ENCODE data around the gene C1orf198.
A peak's percentile ranks its signal among the peaks of the same experiment; 100 is the strongest.

The C1orf198 gene

DNA sequence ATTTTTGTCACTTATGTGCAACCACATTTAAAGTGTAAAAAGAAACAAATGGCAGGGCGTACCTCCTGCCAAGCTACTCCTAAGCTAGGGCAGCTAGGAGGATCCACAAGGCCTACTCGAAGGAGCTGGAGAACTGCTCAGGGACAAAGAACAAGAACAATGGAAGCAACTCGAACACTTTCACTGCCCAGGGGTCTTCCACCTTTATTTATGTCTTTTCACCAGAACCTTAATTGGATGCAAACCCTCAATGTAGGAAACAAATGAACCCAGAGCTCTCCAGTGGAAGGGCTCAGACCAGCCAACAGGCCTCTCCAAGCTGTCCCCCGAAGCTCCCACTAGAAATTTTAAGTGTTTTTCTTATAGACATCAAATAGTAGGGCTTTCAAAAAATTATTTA lies 39.9 kb downstream of the C1orf198 start:
- no peak for DNase-seq

DNA sequence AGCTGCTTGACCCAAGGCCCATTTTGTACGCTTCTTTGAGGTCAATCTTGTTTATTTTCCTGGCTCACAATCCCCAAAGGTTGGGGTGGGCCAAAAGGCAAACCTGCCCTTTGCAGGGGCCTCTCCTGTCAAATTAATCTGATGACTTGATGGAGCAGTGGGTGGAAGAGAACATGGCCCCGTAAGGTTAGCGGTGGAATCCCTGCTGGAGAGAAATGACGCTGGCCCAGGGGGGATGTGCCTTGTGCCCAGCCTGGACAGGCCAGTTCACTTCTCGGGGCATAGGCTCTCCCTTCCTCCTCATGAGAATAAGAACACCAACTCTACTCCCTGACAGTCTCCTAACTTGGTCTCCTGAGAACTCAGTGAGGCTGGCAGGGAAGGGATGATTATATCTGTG lies 40.5 kb downstream of the C1orf198 start:
- no peak for DNase-seq

DNA sequence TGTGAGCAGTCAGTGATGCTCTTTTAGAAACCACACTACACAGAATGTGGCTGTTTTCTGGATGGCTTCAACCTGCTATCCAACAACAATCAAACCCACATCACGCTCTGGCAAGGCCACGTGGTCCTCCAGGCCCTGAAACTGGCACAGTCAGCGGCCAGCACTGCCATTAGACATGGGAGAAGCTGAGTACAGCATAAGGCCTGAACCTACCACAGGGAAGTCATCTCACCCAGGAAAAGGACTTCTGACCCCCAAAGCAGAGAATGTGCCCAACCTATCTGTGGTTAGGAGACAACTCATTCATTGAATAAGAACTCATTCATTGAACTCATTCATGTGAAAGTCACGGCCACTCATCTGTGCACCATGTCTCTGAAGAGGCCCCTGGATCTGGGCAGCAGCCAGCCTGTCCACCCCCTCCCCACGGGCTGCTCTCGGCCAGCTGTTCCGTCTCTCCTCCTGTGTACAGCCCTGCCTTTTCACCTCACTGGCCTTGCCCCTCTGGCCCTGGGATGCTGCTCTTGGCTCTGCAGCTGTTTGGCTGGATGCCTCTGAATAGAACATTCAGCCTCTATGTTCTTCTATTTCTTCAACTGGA lies 41.1 kb downstream of the C1orf198 start:
- DNase-seq, result no peak

DNA sequence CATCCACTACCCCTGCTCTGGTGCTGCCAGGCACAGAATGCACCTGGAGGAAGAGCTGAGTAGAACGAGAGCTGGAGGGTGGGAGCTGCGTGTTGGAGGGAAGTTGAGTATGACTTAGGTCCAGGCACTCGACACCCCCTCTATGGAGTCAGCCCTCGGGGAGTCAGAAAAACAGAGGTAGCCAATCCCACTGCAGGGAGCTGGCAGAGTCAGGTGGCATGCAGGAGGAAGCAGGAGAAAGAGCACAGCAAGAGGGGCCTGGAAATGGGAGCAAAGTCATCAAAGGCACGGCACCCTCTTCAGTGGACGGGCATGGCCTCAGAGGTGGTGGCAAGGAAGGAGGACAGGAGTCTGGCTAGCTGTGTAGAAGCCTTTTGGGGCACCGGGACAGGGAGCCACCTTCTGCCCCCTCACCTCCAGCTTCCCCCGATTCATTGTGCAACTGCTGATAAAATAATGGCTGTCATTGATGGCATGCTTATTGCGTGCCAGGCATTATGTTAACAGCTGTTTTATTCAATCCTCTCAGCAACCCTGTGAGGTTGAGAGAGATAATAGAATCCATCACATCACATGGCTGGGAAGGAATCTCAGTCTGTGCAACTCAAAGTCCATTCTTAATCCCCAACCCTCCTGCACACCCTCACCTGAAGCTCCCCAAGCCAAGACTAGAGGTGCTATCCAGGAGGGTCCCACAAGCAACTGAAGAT lies 42.0 kb downstream of the C1orf198 start:
- DNase-seq, result no peak

DNA sequence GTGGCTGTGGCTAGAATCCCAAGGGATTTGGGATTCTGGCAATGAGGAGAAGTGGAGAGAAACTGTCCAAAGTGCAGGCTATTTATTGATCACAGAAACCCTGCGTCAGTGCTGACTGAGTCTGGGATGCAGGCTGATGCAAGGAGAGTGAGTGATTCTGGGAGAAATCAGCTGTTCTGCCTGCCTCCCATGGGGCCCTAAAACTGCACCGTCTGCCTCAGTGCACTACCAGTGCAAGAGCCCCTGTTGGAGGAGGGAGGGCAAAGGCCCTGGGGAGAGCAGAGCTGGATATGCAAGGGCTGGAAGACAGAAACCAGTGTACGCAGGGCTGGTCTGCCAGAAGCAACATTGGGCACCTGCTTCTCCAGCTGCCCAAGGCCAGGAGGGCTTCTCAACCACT lies 42.6 kb downstream of the C1orf198 start:
- DNase-seq, result no peak

DNA sequence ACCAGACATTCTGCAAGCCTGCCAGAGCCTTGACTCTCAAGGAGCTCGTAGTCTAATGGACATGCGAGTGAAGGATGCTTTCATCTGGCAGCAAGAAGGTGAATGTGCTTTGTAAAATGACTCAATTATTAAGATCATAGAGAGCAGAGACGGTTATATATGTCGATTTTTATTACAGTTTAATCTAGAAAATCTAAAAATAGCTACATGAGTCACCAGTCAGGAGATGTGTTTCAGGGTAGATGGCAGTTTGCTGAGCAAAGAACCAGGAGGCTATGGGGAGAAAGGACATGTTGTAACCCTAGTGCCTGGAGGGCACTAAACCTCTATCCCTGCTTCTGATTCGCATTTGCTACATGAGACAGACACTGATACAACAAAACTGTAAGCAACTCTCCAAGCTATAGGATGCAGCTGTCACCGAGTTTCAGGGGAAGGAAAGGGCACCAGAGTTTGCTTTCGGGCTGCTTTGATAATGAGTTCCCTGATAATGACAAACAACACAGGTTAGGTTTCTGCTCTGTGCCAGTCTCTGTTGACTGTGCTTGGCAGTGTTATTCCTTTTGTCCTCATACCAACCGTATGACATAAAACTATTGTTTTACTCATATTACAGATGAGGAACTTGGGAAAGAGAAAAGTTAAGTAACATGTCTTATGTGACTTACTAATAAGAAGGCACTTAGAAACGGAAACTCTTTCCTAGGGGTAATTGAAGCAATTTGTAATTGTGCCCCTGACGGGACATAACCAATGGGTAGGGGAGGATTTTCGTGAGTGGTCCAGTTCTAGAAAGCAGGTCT lies 43.2 kb downstream of the C1orf198 start:
- peak; percentile 87 for DNase-seq

DNA sequence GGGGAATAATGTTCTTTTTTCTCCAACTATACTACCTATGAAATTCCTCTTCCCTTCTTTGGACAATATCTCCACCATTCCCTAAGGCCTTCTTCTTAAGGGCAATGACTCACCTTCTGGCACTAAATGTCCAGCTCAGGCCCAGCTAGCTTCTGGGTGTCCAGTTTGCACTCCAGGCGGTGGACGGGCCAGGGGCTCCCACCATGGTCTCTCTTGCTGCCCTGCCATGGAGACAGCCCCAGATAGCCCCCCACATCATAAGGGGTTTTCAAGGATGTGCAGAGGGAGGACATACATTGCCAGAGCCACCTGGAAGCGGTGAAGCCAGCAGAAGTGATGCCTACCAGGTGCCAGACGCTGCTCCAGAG lies 43.8 kb downstream of the C1orf198 start:
- peak; percentile 52 for DNase-seq

DNA sequence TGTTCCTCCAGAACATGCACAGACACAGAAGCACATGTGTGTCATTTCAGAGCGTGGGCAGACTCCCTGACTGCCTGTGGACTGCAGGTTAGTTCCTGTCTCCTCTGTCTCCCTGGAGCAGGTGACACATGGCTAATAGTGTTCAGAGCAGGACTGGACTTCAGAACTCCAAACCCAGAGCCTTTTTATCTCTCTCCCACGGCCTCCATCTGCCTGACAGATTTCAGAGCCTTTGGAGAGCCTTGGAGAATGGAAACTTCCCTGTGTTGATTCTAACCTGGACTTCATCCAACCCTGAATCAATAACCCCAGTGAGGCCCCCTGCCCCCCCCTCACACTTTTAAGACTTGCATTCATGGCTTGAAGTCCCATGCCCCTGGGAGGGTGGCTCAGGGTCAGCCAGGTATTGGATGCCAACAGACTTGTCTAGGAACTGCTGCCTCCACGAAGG lies 44.4 kb downstream of the C1orf198 start:
- no peak for DNase-seq

DNA sequence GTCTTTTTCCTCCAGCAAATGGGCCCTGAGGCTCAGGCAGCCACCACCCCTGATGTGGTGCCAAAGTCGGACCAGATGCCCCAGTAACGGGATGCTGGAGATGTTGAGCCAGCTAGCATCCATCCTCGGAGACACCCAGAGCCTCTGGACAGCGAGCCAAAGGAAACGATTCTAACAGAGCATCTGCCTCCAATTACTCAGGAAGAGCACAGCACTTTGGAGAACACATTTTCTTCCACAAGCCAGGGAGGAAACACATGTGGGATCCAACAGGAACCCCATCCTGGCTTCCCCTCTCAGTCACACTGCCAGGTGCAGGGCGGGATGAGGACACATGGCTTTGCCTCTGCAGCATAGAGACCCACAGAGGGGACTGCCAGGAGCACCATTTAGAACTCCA lies 44.9 kb downstream of the C1orf198 start:
- DNase-seq, result no peak

DNA sequence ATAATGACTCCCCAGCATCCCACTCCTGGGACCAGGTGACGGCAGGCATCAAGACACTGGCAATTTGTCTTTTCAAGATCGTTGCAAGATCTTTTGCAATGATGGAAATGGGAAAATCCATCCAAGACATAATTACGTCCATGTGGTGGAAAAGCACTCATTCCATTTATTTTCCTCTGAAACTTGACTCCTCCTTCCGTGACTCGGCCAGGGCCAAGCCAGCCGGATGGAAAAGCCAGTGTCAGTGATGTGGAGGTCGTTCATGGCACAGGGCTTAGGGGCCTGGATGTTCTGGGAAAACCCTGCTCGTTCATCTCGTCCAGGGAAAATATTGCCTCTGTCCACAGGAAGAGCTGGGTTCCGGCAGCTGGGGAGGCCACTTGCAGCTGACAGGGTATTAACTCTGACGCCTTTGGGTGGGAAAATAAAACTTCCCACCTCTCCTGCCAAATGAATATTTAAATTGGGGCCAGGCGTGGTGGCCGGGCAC lies 46.2 kb downstream of the C1orf198 start:
- DNase-seq, result no peak

DNA sequence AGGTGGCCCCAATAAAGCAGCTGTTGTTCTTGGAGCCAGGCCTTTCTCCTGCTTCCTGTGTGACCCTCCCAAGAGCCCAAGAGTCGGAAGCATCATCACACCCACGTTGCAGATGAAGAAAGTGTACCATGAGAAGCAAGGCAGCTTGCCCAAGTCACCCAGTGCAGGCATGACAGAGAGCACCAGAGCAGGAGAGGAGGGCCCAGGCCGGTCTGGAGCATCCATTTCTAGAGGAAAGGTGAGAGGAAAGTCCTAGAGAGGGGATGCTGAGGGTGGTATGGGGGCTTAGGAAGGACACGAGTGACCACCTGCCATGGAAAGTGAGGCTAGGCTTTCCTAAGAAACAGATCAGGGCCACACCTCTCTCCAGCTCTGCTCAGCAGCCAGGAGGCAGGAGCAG lies 47.0 kb downstream of the C1orf198 start:
- DNase-seq, result no peak

DNA sequence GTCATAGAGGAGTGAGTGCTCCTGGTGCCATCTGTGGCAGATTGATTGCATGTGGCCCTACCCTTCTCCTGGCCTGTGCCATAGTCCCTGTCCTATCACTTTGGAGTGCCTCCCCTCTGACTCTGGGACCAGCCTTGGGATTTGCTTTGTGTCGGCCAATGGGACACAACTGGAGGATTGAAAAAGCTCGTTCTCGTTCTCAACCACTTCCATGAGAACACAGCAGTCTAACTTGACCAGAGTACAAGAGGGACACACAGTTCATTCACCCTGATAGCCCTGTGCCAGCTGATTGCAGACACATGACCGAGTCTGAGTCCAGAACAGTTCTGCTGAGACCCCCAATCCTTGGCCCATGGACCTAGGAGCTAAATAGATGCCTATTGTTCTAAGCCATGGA lies 47.8 kb downstream of the C1orf198 start:
- DNase-seq, result no peak

DNA sequence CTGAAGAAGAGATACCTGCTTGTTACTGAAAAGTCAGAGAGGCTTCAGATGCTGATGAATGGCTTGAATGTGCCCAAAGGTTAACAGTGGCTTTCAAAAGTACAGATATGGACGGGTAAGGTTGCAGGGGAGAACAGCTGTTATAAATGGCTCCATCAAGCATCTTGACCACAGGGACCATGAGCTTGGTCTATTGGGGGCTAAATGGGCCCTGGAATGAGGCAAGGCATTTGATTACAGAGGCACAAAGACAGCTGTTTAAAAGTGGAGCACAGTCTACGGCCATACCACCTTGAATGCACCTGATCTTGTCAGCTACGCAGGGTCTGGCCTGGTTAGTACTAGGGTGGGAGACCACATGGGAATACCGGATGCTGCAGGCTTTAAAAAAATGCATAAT lies 48.3 kb downstream of the C1orf198 start:
- DNase-seq, result no peak

DNA sequence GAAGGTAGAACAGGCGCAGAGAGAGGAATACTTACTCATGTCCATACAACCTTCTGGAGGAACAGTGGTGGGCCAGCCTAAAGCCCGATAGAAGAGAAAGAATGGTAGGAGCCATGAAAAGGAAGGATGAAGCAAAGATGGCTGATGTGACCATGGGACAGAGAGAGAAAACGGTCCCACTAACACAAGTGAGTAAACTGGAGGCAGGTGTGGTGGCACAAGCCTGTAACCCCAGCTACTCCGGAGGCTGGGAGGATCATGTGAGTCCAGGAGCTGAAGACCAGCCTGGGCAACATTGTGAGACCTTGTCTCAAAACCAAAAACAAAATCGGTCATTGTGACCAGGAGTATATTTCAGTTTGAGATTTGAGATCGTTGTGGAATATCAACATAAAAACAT lies 49.4 kb downstream of the C1orf198 start:
- DNase-seq, result no peak

DNA sequence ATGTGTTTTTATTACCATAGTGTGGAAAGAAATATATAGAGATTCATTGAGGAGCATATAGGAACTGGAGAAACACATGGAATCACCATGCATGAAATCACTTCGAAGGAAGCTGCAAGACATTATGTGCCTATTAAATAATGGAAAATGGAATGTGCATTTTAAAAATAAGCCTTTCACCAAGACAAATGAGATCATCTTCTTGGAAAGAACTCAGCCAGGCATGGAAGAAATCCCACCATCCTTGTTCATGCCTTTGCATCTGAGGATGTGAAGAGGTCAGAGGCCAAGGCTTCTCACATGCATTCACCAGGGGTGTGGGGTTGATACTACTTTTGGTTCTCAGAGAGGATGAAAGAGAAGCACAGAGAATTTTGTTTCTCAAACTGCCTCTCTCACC lies 50.0 kb downstream of the C1orf198 start:
- DNase-seq, result peak; percentile 14

DNA sequence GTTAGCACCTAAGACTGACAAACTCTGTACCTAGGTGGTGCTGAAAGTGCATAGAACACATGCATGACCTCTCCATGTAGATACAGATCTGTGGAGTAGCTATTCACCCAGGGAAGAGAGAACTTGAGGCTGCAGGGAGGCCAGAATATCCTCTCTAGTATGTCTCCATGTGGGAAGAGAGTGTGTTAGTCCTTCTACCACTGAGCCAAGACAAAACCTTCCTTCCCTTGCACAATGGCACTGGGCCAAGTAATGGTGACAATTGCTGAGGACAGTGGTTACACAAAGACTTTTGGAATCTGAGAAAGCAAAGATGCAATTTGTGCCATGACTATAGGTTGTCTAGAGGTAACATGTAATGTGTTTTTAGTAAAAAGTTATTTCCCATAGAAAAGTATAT lies 52.3 kb downstream of the C1orf198 start:
- DNase-seq, result no peak

DNA sequence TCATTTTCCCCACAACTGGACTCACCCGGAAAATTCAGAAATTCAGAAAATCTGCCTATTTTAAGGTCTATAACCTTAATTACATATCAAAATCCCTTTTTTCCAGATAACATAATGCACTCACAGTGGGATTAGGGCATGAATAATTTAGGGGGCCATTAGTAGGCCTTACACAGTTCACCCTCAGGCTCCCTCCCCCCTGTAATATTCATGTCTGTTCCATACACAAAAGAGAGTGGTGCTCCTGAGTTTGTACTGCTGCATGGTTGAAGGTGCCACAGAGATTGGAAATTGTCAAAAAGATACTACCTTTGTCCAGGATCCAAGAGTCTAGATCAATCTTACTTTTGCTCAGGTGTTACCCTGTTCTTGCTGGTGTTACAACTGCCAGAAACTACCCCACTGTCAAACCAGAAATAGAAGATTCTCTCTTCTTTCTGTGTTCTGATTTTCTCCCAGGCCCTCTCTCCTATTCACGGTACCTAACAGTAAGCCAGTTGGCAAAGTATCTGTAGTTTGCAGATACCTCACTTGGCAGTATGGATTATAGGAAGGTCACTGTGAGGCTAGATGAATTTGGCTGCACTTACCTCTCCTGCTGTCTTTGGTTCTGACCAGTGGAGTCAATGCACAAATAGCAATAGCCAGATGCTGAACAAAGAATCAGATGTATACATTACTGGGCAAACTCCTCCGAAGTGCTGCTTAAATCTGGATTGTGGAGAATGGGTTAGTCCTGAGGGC lies 53.2 kb downstream of the C1orf198 start:
- no peak for DNase-seq

DNA sequence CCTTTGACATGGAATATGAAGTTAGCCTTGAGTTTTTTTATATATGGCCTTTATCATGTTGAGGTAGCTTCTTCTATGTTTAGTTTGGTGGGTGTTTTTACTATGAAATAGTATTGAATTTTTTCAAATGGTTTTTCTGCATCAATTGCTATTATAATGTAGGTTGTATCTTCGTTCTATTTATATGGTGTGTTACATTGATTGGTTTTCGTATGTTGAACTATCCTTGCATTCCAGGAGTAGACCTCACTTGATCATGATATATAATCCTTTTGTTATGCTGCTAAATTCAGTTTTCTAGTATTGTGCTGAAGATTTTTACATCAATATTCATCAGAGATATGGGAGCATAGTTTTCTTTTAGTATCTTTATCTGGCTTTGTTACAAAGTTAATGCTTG lies 55.8 kb downstream of the C1orf198 start:
- no peak for DNase-seq

DNA sequence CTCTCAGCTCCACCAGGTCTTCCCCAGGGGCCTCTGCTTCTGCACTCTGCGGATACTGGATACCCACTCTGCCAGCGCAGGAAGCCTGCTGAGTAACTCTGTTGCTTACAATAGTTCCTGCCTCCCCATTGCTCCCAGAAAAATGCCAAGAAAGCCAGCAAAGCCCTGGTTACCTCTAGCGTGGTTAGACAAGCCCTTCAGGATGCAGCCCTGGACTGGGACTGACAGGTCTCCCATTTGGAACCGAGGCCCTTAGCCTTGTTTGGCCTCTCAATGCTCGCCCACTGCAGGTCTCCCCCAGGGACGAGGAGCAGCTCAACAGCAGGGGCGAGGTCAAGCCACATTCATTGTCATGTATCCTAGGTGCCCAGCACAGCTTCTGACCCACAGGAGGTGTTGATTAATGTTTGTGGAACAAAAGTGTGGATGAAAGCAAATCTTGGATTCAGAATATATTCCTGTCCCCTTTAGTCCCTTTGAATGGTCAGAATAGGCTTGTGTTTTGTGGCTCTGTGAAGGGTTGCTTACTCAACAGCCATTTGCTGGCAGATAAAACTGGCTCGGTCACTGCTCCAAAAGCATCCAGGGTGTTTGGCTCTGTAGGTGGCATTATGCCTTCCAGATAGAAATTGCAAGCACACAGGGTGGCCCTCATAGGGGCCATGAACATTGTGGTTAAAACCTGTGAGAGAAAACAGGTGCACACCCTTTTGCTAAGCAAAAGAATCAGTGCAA lies 58.9 kb downstream of the C1orf198 start:
- no peak for DNase-seq

DNA sequence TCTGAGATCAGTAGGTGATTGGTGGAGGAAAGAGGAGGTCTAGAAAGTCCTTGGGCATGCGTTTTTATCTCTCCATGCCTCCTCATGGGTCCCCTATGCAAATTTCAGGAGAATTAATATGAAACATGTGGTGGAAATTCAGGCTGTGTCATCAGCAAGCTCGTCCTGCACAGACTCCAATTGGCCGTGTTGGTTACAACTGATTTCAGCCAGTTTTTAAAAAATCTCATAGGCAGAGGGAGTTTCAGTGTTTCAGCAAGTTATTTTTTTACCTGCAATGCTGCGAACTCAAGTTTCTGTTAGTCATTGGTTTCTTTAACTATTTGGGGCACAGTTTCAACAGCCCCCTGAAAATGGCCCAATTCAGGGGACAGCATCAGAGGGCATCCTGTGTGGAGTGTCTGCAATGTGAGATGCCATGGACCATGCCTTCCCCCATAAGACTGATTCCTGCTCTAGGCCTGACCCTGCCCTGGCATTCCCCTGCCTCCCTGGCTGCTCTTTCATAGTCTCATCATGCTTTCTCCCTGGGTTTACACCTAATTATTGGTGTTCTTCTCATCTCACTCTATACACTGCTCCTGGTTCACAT lies 59.9 kb downstream of the C1orf198 start:
- no peak for DNase-seq

DNA sequence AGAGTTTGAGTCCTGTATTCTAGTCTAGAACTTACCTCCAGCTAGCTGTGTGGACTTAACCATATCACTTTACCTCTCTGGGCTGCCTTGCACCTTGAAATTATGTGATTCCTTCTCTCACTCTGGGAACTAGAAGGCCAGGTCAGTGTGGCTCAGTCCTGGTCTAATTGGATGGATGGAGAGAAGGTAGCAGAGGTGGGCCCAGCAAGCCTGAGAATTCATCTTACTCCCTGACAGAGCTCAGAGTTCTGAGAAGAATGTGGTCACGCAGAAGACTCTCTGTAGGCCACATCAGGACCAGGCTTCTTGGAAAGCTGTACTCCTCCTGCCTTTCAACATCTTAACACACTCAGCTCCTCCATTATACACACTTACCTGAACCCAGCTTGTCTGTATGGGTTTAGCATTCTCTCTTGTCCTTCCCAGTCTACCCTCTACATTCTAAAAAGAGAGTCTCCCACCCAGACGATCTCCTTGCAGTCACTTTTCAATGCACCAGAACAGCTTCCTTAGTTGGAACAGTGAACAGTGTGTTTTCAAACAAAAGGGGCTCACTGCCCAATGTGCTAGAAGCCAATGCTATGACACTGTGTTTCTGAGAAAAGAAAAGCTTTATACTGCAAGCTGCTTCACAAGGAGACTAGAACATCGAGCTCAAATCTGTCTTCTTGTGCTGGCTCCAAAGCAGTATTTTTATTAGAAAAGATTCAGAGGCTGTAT lies 60.6 kb downstream of the C1orf198 start:
- DNase-seq, result no peak
